Nephron progenitor cell (in vitro differentiated cells): Measurements from ENCODE around the gene ARHGEF12.

Experiments used
- DNase-seq: peaks from one replicate; pipeline ENCODE4 v3.0.0; 2021
- H3K27ac Mint-ChIP-seq: 2 replicates; pipeline ENCODE4 v1.8.0; 2021; ENCODE audit warnings: mild to moderate bottlenecking, moderate library complexity, mixed read lengths
- H3K27me3 Mint-ChIP-seq: 2 replicates; pipeline ENCODE4 v1.8.0; 2021; ENCODE audit warnings: mild to moderate bottlenecking, low read depth, mixed read lengths; ENCODE audit not compliant: poor library complexity
- H3K36me3 Mint-ChIP-seq: 2 replicates; pipeline ENCODE4 v1.8.0; 2021; ENCODE audit warnings: low read depth, mixed read lengths
- H3K4me1 Mint-ChIP-seq: 2 replicates; pipeline ENCODE4 v1.8.0; 2021; ENCODE audit warnings: mixed read lengths
- H3K4me3 Mint-ChIP-seq: 2 replicates; pipeline ENCODE4 v1.8.0; 2021; ENCODE audit warnings: mild to moderate bottlenecking, moderate library complexity, mixed read lengths
- H3K9me3 Mint-ChIP-seq: 2 replicates; pipeline ENCODE4 v1.8.0; 2021; ENCODE audit warnings: mild to moderate bottlenecking, moderate library complexity, mixed read lengths
- TF ChIP-seq, protein P1 (sequence below): fragments of 200-600 bp; sonication (generic); IDR thresholded peaks from 2 replicates; pipeline ENCODE4 v1.5.0; 2021; ENCODE audit warnings: antibody characterized with exemption

Gene ARHGEF12

GRCh38 chr11:120519474-120519873, 183.3 kb downstream of the ARHGEF12 start:
- TF ChIP-seq, protein P1, sequence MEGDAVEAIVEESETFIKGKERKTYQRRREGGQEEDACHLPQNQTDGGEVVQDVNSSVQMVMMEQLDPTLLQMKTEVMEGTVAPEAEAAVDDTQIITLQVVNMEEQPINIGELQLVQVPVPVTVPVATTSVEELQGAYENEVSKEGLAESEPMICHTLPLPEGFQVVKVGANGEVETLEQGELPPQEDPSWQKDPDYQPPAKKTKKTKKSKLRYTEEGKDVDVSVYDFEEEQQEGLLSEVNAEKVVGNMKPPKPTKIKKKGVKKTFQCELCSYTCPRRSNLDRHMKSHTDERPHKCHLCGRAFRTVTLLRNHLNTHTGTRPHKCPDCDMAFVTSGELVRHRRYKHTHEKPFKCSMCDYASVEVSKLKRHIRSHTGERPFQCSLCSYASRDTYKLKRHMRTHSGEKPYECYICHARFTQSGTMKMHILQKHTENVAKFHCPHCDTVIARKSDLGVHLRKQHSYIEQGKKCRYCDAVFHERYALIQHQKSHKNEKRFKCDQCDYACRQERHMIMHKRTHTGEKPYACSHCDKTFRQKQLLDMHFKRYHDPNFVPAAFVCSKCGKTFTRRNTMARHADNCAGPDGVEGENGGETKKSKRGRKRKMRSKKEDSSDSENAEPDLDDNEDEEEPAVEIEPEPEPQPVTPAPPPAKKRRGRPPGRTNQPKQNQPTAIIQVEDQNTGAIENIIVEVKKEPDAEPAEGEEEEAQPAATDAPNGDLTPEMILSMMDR = no peak
- no peaks in the 10 kb centered on the region for H3K9me3 Mint-ChIP-seq
- no peaks in the 10 kb centered on the region for H3K36me3 Mint-ChIP-seq
- DNase-seq = no peak
- H3K27me3 Mint-ChIP-seq = peaks cover 50% of the 10 kb centered on the region
- H3K4me1 Mint-ChIP-seq = peaks cover 38% of the 10 kb centered on the region
- no peak overlapping the region for H3K27ac Mint-ChIP-seq
- H3K4me3 Mint-ChIP-seq = no peak overlapping the region

GRCh38 chr11:120520091-120520822, 184.0 kb downstream of the ARHGEF12 start:
- Mint-ChIP-seq H3K36me3 (no peaks in the 10 kb centered on the region), H3K4me1 (peaks cover 38% of the 10 kb centered on the region), H3K4me3 (no peak overlapping the region), H3K27ac (no peak overlapping the region), H3K27me3 (peaks cover 50% of the 10 kb centered on the region), H3K9me3 (no peaks in the 10 kb centered on the region)
- TF ChIP-seq, protein P1 = no peak
- no peak for DNase-seq

DNA sequence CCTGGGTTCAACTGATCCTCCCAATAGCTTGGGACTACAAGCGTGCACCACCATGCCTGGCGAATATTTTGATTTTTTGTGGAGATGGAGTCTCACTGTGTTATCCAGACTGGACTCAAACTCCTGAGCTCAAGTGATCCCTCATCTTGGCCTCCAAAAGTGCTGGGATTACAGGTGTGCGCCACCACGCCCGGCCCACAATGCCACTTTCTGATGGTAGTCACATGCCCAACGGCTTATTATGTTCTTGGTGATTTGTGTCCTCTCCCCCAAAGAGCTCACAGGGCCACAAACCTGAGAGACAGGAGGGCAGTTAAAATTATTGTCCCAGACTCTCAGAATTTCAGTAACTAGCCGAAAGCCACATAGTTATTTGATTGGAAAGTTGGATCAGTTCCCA, 185.0 kb downstream of the ARHGEF12 start:
- Mint-ChIP-seq H3K4me3 (no peak overlapping the region), H3K4me1 (peaks cover 35% of the 10 kb centered on the region), H3K9me3 (no peaks in the 10 kb centered on the region), H3K27me3 (peaks cover 45% of the 10 kb centered on the region), H3K36me3 (no peaks in the 10 kb centered on the region), H3K27ac (no peak overlapping the region)
- TF ChIP-seq, protein P1 = no peak
- no peak for DNase-seq

GRCh38 chr11:120522021-120522420, 185.8 kb downstream of the ARHGEF12 start:
- Mint-ChIP-seq H3K27ac (no peak overlapping the region), H3K9me3 (no peaks in the 10 kb centered on the region), H3K27me3 (peaks cover 36% of the 10 kb centered on the region), H3K4me1 (peaks cover 26% of the 10 kb centered on the region), H3K36me3 (no peaks in the 10 kb centered on the region), H3K4me3 (no peak overlapping the region)
- TF ChIP-seq, protein P1 = no peak
- no peak for DNase-seq

- no peak for DNase-seq
- TF ChIP-seq, protein P1 = no peak
- no peaks in the 10 kb centered on the region for H3K9me3 Mint-ChIP-seq
- H3K27ac Mint-ChIP-seq = no peak overlapping the region
- H3K36me3 Mint-ChIP-seq = no peaks in the 10 kb centered on the region
- H3K27me3 Mint-ChIP-seq = peaks cover 33% of the 10 kb centered on the region
- peaks cover 19% of the 10 kb centered on the region for H3K4me1 Mint-ChIP-seq
- H3K4me3 Mint-ChIP-seq = no peak overlapping the region
Observed at GRCh38 chr11:120522736-120523135, 186.5 kb downstream of the ARHGEF12 start.

- H3K4me3 Mint-ChIP-seq = no peak overlapping the region
- DNase-seq = peak; percentile 30
- H3K36me3 Mint-ChIP-seq = no peaks in the 10 kb centered on the region
- peaks cover 15% of the 10 kb centered on the region for H3K4me1 Mint-ChIP-seq
- H3K27ac Mint-ChIP-seq = no peak overlapping the region
- TF ChIP-seq, protein P1 = no peak
- peaks cover 34% of the 10 kb centered on the region for H3K27me3 Mint-ChIP-seq
- no peaks in the 10 kb centered on the region for H3K9me3 Mint-ChIP-seq
Observed at GRCh38 chr11:120523196-120523595, 187.0 kb downstream of the ARHGEF12 start.
